ENCODE measurements around the gene ABCC2.
"Not testable (repeated sequence)": the region's sequence is repeated elsewhere in the genome, so short reads cannot be mapped to it uniquely, and the experiment has no call there.

Gene ABCC2

GRCh38 chr10:99782447-99783286 lies at the start of gene ABCC2:
TSS of gene ABCC2 (plus strand) at chr10:99782640. CDS start at chr10:99782845, 205 bp downstream.
- no peak for DNase-seq

GRCh38 chr10:99733366-99733765 lies 49.1 kb upstream of the ABCC2 start:
- no peak for DNase-seq

GRCh38 chr10:99734111-99734510 lies 48.3 kb upstream of the ABCC2 start:
- not testable (repeated sequence) for DNase-seq

- no peak for DNase-seq
Measured at GRCh38 chr10:99740260-99740659, 42.2 kb upstream of the ABCC2 start.

GRCh38 chr10:99740933-99741559 lies 41.4 kb upstream of the ABCC2 start:
- no peak for DNase-seq

GRCh38 chr10:99742254-99742653 lies 40.2 kb upstream of the ABCC2 start:
- no peak for DNase-seq

GRCh38 chr10:99742701-99743100 lies 39.7 kb upstream of the ABCC2 start:
- no peak for DNase-seq

DNA sequence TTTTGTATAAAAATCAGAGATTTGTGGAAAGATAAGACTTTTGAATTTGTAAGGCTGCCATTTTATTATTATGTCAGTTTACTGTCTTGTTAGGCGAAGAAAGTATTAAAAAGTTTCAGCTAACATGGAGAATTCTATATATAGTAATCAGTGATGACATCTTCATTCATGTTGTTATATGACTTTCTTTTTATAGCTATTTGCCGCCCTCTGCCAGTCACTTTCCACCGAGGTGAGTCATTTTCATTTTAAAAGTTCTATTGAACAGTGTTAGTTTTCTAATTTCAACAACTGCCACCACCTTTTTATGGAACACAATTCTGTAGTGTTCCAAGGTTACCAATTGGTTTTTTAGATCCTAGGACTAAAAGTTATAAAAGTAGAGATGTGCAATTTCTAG lies 38.6 kb upstream of the ABCC2 start:
- DNase-seq = no peak

- DNase-seq = not testable (repeated sequence)
Measured at GRCh38 chr10:99746166-99746565, 36.3 kb upstream of the ABCC2 start.

- no peak for DNase-seq
Measured at GRCh38 chr10:99748823-99749451, 33.5 kb upstream of the ABCC2 start.

GRCh38 chr10:99750641-99751040 lies 31.8 kb upstream of the ABCC2 start:
- no peak for DNase-seq

- no peak for DNase-seq
Measured at GRCh38 chr10:99754670-99755069, 27.8 kb upstream of the ABCC2 start.

- DNase-seq = no peak
Measured at GRCh38 chr10:99756159-99756558, 26.3 kb upstream of the ABCC2 start.

GRCh38 chr10:99758211-99758891 lies 24.1 kb upstream of the ABCC2 start:
- DNase-seq = no peak

- DNase-seq = no peak
Measured at GRCh38 chr10:99760321-99760720, 22.1 kb upstream of the ABCC2 start.

- DNase-seq = no peak
Measured at GRCh38 chr10:99761365-99761764, 21.1 kb upstream of the ABCC2 start.

DNA sequence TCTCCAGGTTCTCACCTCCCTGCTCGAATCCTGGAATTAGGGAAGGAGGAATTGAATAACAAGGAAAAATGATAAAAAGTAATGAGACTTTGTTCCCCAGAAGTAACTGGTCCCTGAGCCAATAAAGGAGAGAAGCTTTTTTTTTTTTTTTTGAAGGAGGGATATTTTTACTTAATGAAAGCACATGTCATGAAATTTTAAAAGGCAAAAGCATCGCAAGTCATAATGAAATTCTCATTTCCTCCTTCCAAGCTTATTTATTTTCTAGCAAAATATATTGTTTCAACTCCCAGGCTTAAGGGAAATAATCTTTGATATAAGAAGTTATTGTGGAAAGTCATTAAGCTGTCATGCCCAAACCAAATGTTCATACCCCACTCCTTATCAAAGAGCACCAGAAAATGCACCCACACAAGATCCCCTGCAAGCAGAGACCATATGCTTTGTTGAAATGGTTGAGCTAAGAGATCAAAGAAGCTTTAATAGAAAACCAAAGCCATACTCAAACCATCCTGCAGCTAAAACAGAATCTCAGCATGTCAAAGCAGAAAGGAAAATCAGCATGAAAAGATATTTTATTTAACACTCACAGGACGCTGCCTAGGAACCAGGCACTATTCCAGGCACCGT lies 16.7 kb upstream of the ABCC2 start:
- no peak for DNase-seq

GRCh38 chr10:99766302-99766681 lies 16.1 kb upstream of the ABCC2 start:
- no peak for DNase-seq

DNA sequence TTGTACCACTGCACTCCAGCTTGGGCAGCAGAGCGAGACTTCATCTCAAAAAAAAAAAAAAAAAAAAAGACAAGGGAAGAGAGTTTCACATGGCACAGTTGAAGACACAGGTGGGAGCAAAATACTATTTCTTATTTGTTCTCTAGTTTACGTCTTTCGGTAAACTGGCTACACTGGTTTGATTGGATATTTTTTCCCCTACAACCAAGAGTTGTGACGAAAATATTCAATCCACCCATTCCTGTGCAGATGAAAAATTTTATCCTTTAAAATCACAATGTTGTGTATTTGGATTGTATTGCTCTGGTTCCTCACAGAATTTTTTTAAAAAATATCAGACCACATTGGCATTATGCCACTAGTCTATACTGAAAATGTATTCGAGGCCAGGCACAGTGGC lies 14.5 kb upstream of the ABCC2 start:
- DNase-seq = no peak

DNA sequence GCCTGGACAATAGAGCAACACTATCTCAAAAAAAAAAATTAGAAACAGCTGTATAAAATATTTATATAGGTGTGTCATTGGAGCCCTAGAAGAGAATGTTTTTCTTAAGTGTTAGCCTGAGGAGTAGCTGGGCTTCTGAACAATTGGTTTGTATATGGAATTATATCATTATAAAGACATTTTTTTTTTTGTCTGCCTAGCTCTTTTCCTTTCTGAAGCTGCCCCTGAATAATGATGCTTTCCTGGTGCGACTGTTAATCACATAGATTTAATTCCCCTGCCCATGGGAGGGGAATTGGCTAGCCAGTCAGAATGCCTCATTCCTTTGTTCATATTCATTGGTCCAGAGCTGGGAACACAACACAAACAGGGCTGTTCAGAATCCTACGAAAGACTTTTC lies 13.9 kb upstream of the ABCC2 start:
- DNase-seq = no peak

DNA sequence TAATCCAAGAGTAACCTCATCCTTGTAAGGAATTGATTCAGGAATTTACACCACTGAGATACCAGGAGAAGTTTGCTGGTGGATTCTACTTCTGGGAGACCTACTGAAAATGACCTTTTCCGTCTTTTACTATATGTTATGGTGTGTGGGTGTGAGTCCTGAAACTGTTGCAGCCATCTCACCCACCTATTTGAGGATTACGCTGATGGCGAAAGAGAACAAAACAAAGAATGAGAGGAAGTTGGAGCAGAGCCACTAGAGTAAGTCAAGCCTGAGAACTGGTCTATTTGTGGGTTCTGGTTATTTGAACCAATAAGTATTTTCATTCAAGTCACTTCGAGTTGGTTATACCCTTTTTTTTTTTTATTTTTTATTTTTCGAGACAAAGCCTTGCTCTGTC lies 12.7 kb upstream of the ABCC2 start:
- no peak for DNase-seq

- DNase-seq = no peak
Measured at GRCh38 chr10:99770408-99771045, 11.9 kb upstream of the ABCC2 start.
